ENCODE data around the gene KCNMA1. TPM values are rescaled to one million over a fixed set of nuclear protein-coding genes. Genes with fewer than 3 reads are reported as not detected.

KCNMA1 gene
- total and polyA plus RNA-seq, 10 donors = 9.3 to 114 (median 51.5) TPM

DNA sequence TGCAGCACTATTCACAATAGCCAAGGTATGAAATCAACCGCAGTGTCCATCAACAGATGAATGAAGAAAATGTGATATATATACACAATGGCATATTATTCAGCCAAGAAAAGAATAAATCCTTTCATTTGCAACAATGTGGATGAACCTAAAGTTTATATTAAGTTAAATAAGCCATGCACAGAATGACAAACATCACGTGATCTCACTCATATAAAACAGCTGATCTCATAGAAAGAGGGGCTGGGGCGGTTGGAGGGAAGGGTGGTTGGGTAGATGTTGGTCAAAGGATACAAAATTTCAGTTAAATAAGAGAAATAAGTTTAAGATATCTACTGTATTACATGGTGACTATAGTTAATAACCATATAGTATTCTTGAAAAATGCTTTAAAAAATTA, 502.1 kb downstream of the KCNMA1 start:
- H3K27me3 ChIP-seq (replicated peaks in 1 of 7) = no peaks in the 10 kb centered on the region
- no peak overlapping the region for H3K4me3 ChIP-seq
- peaks cover 4 to 24% (median 6%) of the 10 kb centered on the region in 6 donors for H3K4me1 ChIP-seq
- no peaks in the 10 kb centered on the region for H3K9me3 ChIP-seq
- TF ChIP-seq POLR2A (IDR thresholded peaks at IDR 0.05) = no peak
- TF ChIP-seq, protein P1, sequence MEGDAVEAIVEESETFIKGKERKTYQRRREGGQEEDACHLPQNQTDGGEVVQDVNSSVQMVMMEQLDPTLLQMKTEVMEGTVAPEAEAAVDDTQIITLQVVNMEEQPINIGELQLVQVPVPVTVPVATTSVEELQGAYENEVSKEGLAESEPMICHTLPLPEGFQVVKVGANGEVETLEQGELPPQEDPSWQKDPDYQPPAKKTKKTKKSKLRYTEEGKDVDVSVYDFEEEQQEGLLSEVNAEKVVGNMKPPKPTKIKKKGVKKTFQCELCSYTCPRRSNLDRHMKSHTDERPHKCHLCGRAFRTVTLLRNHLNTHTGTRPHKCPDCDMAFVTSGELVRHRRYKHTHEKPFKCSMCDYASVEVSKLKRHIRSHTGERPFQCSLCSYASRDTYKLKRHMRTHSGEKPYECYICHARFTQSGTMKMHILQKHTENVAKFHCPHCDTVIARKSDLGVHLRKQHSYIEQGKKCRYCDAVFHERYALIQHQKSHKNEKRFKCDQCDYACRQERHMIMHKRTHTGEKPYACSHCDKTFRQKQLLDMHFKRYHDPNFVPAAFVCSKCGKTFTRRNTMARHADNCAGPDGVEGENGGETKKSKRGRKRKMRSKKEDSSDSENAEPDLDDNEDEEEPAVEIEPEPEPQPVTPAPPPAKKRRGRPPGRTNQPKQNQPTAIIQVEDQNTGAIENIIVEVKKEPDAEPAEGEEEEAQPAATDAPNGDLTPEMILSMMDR (IDR thresholded peaks at IDR 0.05 in 8 of 11, conservative IDR thresholded peaks at IDR 0.05 in 3 of 11) = no peak
- no peak for TF ChIP-seq POLR2AphosphoS5 (IDR thresholded peaks at IDR 0.05)
- intact Hi-C loops (cut with DNase I; ENCODE audit: low total_unique reads) = no loop called here
- H3K27ac ChIP-seq = no peak overlapping the region
- DNase-seq = no peak
- 89 to 94% (median 92%) methylated on average over 3 of the region's 3 CpGs for WGBS, 5 donors
- no peaks in the 10 kb centered on the region for H3K36me3 ChIP-seq

DNA sequence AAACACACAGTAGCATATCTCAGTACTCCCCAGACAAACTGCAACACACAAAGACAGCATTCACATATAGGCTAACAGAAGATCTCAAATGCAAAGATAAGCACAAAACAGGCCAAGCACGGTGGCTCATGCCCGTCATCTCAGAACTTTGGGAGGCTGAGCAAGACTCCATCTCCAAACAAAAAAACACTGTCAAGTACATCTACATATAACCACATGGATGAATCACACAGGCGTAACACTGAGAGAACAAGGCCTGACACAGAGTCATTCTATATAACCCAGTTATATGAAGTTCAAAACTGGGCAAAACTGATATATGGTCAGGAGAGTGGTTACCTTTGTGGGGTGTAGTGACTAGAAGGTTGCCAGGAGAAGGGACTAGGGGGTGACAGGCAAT, 506.4 kb downstream of the KCNMA1 start:
- Histone ChIP-seq H3K36me3 (no peaks in the 10 kb centered on the region), H3K4me1 (no peaks in the 10 kb centered on the region), H3K27me3 (replicated peaks in 1 of 7) (peaks cover 0 to 16% (median 0%) of the 10 kb centered on the region in 7 donors), H3K4me3 (no peak overlapping the region), H3K9me3 (no peaks in the 10 kb centered on the region), H3K27ac (no peak overlapping the region)
- TF ChIP-seq POLR2AphosphoS5 (IDR thresholded peaks at IDR 0.05) = no peak
- no peak for TF ChIP-seq POLR2A (IDR thresholded peaks at IDR 0.05)
- TF ChIP-seq, protein P1 (IDR thresholded peaks at IDR 0.05 in 8 of 11, conservative IDR thresholded peaks at IDR 0.05 in 3 of 11) = no peak
- DNase-seq = no peak
- intact Hi-C loops (cut with DNase I; ENCODE audit: low total_unique reads) = no loop called here
- 95 to 99% (median 96%) methylated on average over 3 of the region's 3 CpGs for WGBS, 5 donors

DNA sequence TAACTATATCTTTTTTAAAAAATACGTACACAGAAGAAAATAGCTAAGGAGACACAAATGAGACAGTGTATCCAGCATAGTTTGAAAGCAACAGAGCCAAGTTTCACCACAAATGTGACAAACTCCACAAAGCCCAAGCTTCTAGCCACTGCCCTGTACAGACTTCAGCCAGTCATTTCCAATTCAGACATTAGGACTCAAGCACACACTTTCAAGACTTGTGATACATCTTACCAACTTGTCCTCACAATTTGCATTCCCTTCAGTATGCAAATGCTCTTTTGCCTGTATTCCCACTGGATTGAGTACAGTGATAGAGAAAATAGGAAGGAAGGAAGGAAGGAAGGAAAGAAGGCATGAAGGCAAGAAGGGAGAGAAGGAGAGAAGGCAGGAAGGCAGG, 510.4 kb downstream of the KCNMA1 start:
- intact Hi-C loops (cut with DNase I; ENCODE audit: low total_unique reads) = no loop called here
- H3K36me3 ChIP-seq = no peaks in the 10 kb centered on the region
- 88 to 100% (median 95%) methylated on average over 1 of the region's 1 CpG for WGBS, 5 donors
- H3K9me3 ChIP-seq = no peaks in the 10 kb centered on the region
- DNase-seq = no peak
- peaks cover 0 to 16% (median 0%) of the 10 kb centered on the region in 7 donors for H3K27me3 ChIP-seq (replicated peaks in 1 of 7)
- TF ChIP-seq, protein P1 (IDR thresholded peaks at IDR 0.05 in 8 of 11, conservative IDR thresholded peaks at IDR 0.05 in 3 of 11) = no peak
- TF ChIP-seq POLR2AphosphoS5 (IDR thresholded peaks at IDR 0.05) (no peak), POLR2A (IDR thresholded peaks at IDR 0.05) (no peak)
- H3K4me1 ChIP-seq = no peaks in the 10 kb centered on the region
- H3K27ac ChIP-seq = no peak overlapping the region
- H3K4me3 ChIP-seq = no peak overlapping the region

DNA sequence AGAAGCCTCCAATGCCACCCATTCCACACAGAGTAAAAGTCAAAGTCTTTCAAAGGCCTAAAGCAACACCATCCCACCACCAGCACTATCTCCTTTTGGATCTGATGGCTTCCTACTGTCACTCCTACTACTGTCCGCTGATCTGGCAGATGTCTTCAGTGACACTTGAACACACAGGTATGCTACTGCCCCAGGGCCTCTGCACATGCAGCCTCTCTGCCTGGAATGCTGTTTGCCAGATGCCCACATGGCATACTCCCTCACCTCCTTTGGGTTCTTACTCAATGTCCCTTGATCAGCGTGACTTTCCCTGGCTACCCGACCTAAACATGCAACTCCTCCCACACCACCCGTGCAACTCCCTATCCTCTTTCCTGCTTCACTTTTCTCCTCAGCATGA, 512.4 kb downstream of the KCNMA1 start:
- TF ChIP-seq POLR2AphosphoS5 (IDR thresholded peaks at IDR 0.05) (no peak), POLR2A (IDR thresholded peaks at IDR 0.05) (no peak)
- TF ChIP-seq, protein P1 (IDR thresholded peaks at IDR 0.05 in 8 of 11, conservative IDR thresholded peaks at IDR 0.05 in 3 of 11) = no peak
- Histone ChIP-seq H3K27me3 (replicated peaks in 1 of 7) (peaks cover 0 to 16% (median 0%) of the 10 kb centered on the region in 7 donors), H3K36me3 (no peaks in the 10 kb centered on the region), H3K4me1 (no peaks in the 10 kb centered on the region), H3K4me3 (no peak overlapping the region), H3K27ac (no peak overlapping the region), H3K9me3 (no peaks in the 10 kb centered on the region)
- intact Hi-C loops (cut with DNase I; ENCODE audit: low total_unique reads) = no loop called here
- no peak for DNase-seq
- WGBS, 5 donors = 78 to 91% (median 83%) methylated on average over 4 of the region's 4 CpGs
